ENCODE measurements around the gene MACROD2.

DNA sequence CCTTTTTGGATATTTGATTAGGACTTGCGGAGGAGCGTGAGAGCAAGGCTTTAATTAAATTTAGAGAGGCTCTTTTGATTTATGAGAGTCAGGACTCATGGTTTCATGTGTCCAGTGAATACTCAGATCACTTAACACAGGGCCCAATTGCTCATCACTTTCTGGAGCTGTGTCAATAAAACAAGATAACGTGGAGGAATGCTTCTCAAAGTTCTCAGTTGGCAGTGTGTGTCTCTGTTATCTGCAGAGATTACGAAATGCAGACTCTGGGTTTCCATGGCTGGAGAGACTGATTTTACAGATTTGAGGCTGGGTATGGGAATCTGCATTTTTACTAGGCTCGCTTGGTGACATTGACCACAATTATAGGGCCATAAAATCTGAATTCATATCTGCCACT lies 677.8 kb downstream of the MACROD2 start:
- TF ChIP-seq, protein P1, sequence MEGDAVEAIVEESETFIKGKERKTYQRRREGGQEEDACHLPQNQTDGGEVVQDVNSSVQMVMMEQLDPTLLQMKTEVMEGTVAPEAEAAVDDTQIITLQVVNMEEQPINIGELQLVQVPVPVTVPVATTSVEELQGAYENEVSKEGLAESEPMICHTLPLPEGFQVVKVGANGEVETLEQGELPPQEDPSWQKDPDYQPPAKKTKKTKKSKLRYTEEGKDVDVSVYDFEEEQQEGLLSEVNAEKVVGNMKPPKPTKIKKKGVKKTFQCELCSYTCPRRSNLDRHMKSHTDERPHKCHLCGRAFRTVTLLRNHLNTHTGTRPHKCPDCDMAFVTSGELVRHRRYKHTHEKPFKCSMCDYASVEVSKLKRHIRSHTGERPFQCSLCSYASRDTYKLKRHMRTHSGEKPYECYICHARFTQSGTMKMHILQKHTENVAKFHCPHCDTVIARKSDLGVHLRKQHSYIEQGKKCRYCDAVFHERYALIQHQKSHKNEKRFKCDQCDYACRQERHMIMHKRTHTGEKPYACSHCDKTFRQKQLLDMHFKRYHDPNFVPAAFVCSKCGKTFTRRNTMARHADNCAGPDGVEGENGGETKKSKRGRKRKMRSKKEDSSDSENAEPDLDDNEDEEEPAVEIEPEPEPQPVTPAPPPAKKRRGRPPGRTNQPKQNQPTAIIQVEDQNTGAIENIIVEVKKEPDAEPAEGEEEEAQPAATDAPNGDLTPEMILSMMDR (IDR thresholded peaks at IDR 0.05) = no peak
- no peak for TF ChIP-seq POLR2A (IDR thresholded peaks at IDR 0.05)
